Glutamatergic neuron (in vitro differentiated cells): ENCODE data around the gene CRYBG2. TPM values are rescaled to one million over a fixed set of nuclear protein-coding genes. Genes with fewer than 3 reads are reported as not detected.

Experiments used
- DNase-seq: peaks from one replicate; pipeline ENCODE4 v3.0.0; 2022
- H3K27ac Mint-ChIP-seq: one replicate; pipeline ENCODE4 v1.8.0; 2020; ENCODE audit warnings: mild to moderate bottlenecking, mixed read lengths, inconsistent platforms; ENCODE audit not compliant: unreplicated experiment
- H3K27me3 Mint-ChIP-seq: one replicate; pipeline ENCODE4 v1.8.0; 2020; ENCODE audit warnings: mild to moderate bottlenecking, moderate library complexity, mixed read lengths, inconsistent platforms; ENCODE audit not compliant: unreplicated experiment
- H3K36me3 Mint-ChIP-seq: one replicate; pipeline ENCODE4 v1.8.0; 2020; ENCODE audit warnings: mild to moderate bottlenecking, mixed read lengths, inconsistent platforms; ENCODE audit not compliant: unreplicated experiment
- H3K4me1 Mint-ChIP-seq: one replicate; pipeline ENCODE4 v1.8.0; 2020; ENCODE audit warnings: mild to moderate bottlenecking, low read depth, mixed read lengths, inconsistent platforms; ENCODE audit not compliant: unreplicated experiment
- H3K4me3 Mint-ChIP-seq: one replicate; pipeline ENCODE4 v1.8.0; 2020; ENCODE audit warnings: mild to moderate bottlenecking, mixed read lengths, inconsistent platforms; ENCODE audit not compliant: unreplicated experiment
- H3K9me3 Mint-ChIP-seq: one replicate; pipeline ENCODE4 v1.8.0; 2020; ENCODE audit warnings: mild to moderate bottlenecking, moderate library complexity, mixed read lengths, inconsistent platforms; ENCODE audit not compliant: unreplicated experiment
- CTCF ChIP-seq: fragments of 200-600 bp; sonication (generic); IDR thresholded peaks from one replicate; pipeline ENCODE4 v1.5.0; 2021; ENCODE audit not compliant: partially characterized antibody, unreplicated experiment
- total RNA-seq: library from RNA; stranded (reverse); fragmentation: NEBNext Ultra II Directional; extraction: Animal tissue kit (Norgen Biotek cat#: 25700); gene quantifications from one replicate; pipeline ENCODE4 v1.2.1, GENCODE V29; 2021; ENCODE audit not compliant: unreplicated experiment

Gene CRYBG2
- total RNA-seq, 1 donor from 2014 or later = 2.2 TPM

- no peaks in the 10 kb centered on the region for H3K36me3 Mint-ChIP-seq
- TF ChIP-seq CTCF = no peak
- H3K27me3 Mint-ChIP-seq = peaks cover 7% of the 10 kb centered on the region
- H3K4me3 Mint-ChIP-seq = no peak overlapping the region
- DNase-seq = no peak
- H3K27ac Mint-ChIP-seq = peak overlapping the region; percentile 49
- H3K4me1 Mint-ChIP-seq = peaks cover 7% of the 10 kb centered on the region
- no peaks in the 10 kb centered on the region for H3K9me3 Mint-ChIP-seq
Measured at GRCh38 chr1:26320896-26321295, 33.0 kb downstream of the CRYBG2 start.

- no peaks in the 10 kb centered on the region for H3K36me3 Mint-ChIP-seq
Measured at GRCh38 chr1:26318338-26319064, 35.4 kb downstream of the CRYBG2 start.

GRCh38 chr1:26317612-26318337 is 36.2 kb downstream of the CRYBG2 start, which contains the start of gene CD52:
TSS of gene CD52 (plus strand) at chr1:26317958. CDS start at chr1:26318018, 60 bp downstream.
- Mint-ChIP-seq H3K27ac (peak within 1 kb of the TSS; percentile 13), H3K27me3 (peaks cover 2% of the 10 kb centered on the region), H3K4me1 (peaks cover 7% of the 10 kb centered on the region), H3K36me3 (no peaks in the 10 kb centered on the region), H3K4me3 (peak within 1 kb of the TSS; percentile 3), H3K9me3 (no peaks in the 10 kb centered on the region)
- DNase-seq = no peak
- TF ChIP-seq CTCF = no peak

More at GRCh38 chr1:26318338-26319064, 35.4 kb downstream of the CRYBG2 start:
- Mint-ChIP-seq H3K4me1 (peaks cover 7% of the 10 kb centered on the region), H3K9me3 (no peaks in the 10 kb centered on the region), H3K4me3 (peak overlapping the region; percentile 3), H3K27me3 (peaks cover 4% of the 10 kb centered on the region), H3K27ac (no peak overlapping the region)
- TF ChIP-seq CTCF = no peak
- no peak for DNase-seq

GRCh38 chr1:26317146-26317545 is 36.8 kb downstream of the CRYBG2 start:
- TF ChIP-seq CTCF = no peak
- H3K9me3 Mint-ChIP-seq = no peaks in the 10 kb centered on the region
- DNase-seq = no peak
- peak overlapping the region; percentile 13 for H3K27ac Mint-ChIP-seq
- peaks cover 1% of the 10 kb centered on the region for H3K27me3 Mint-ChIP-seq
- H3K36me3 Mint-ChIP-seq = no peaks in the 10 kb centered on the region
- peaks cover 7% of the 10 kb centered on the region for H3K4me1 Mint-ChIP-seq
- H3K4me3 Mint-ChIP-seq = no peak overlapping the region
